ENCODE measurements around the gene FSTL3.

GRCh38 chr19:663682-664117 is 12.5 kb upstream of the FSTL3 start:
- TF ChIP-seq CTCF (IDR thresholded peaks at IDR 0.05 in 4 of 5, conservative IDR thresholded peaks at IDR 0.05 in 1 of 5) (no peak), POLR2A (IDR thresholded peaks at IDR 0.05) (no peak)
